GM12865 (cell line): ENCODE data around the gene SREK1IP1.

ENCODE experiments used
- DNase-seq: peaks from one replicate; pipeline ENCODE4 v3.0.0; 2010; ENCODE audit warnings: low read depth
- H3K4me3 ChIP-seq: 2 replicates; pipeline ENCODE4 v1.5.1; 2011; ENCODE audit warnings: mild to moderate bottlenecking, low read depth, low read length, control low read depth
- TF ChIP-seq, protein P1 (sequence below): IDR thresholded peaks from 2 replicates; pipeline ENCODE4 v1.5.1; 2011; ENCODE audit warnings: low read length, control low read depth, low read depth, inconsistent platforms; ENCODE audit not compliant: insufficient read depth; ENCODE audit errors: missing control alignments

SREK1IP1 gene

DNA sequence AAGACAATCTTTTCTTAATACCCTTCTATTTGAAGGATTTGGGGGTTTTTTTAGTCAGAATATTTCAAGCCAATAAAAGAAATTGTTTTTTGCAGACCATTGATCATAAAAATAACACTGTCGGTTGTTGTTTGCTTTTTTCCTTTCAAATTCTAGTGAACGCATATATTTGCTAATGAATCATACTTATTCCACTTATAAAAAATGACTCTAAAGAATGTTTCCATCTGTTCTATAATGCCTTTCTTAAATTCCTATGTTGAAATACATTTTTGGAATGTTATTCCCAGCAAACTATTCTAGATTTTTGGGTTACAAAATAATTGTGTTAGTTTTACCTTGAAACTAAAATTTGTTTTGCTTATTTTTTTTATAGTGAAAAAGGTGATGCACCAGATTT is 32.4 kb upstream of the SREK1IP1 start:
- TF ChIP-seq, protein P1, sequence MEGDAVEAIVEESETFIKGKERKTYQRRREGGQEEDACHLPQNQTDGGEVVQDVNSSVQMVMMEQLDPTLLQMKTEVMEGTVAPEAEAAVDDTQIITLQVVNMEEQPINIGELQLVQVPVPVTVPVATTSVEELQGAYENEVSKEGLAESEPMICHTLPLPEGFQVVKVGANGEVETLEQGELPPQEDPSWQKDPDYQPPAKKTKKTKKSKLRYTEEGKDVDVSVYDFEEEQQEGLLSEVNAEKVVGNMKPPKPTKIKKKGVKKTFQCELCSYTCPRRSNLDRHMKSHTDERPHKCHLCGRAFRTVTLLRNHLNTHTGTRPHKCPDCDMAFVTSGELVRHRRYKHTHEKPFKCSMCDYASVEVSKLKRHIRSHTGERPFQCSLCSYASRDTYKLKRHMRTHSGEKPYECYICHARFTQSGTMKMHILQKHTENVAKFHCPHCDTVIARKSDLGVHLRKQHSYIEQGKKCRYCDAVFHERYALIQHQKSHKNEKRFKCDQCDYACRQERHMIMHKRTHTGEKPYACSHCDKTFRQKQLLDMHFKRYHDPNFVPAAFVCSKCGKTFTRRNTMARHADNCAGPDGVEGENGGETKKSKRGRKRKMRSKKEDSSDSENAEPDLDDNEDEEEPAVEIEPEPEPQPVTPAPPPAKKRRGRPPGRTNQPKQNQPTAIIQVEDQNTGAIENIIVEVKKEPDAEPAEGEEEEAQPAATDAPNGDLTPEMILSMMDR: no peak
- DNase-seq: no peak

DNA sequence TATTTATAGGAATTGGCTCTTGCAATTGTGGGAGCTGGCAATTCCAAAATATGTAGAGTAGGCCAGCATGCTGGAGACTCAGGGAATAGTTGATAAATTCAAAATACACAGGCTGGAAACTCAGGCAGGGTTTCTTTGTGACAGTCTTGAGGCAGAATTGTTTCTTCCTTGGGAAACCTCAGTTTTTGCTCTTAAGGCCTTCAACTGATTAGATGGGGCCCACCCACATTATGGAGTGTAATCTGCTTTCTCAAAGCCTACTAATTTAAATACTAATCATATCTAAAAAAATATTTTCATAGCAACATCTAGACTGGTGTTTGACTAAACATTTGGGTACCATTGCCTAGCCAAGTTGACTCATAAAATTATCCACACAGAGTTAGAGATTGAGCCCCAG is 27.8 kb upstream of the SREK1IP1 start:
- TF ChIP-seq, protein P1: no peak
- no peak overlapping the region for H3K4me3 ChIP-seq
- no peak for DNase-seq

More for the DNA sequence above, 32.4 kb upstream of the SREK1IP1 start:
- H3K4me3 ChIP-seq: no peak overlapping the region

DNA sequence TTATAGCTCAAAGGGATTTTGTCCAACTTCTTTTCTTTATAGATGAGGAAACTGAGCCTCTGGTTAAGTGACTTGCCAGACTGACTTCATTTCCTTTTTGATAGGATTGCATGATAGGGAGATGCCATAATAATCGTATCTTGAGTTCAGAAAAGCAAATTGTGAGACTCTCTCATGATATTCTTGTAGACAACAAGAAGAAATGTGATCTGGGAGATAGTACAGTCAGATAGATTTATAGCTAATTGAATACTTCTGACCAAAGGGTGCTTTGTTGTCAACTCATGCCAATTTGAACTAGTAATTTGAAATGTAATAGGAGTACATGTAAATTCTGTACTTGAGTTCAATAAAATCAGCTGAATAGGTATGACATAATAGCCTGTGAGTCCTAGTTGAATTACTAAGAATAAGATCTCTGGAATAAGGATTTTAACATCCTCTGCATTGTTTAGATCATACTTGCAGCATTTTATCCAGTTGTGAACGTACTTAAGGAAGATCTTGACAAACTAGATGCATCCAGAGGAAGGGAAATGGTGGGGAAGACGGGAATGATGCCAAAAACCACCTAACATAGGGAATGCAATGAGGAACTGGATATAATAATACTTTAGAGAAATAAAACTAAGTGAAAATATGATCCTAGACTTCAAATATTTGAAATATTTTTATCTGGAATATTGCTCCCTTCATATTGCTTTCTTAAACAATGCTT is 25.7 kb upstream of the SREK1IP1 start:
- no peak for DNase-seq
- H3K4me3 ChIP-seq: no peak overlapping the region
- TF ChIP-seq, protein P1: no peak

GRCh38 chr5:64792469-64792868 is 24.0 kb upstream of the SREK1IP1 start:
- no peak overlapping the region for H3K4me3 ChIP-seq
- TF ChIP-seq, protein P1: no peak
- no peak for DNase-seq

- TF ChIP-seq, protein P1: no peak
- DNase-seq: no peak
Measured at GRCh38 chr5:64790210-64790609, 21.7 kb upstream of the SREK1IP1 start.

DNA sequence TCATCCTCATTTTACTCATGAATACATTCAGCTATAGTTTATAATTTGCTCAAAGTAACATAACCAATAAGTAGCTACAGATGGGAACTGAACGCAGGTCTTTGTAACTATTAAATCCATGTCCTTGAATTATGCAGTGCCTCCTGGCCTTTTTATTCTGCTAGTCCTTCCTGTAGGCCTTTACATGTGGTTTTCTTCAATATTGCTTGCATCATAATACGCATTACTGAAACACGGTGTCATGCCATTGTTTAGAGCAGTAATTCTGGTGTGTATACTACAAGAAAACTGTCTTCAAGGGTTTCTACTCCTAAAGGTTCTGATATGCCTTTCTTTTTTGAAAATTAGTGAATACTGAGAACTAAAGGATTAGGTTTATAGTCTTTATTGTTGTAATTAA is 21.0 kb upstream of the SREK1IP1 start:
- H3K4me3 ChIP-seq: no peak overlapping the region
- no peak for DNase-seq
- TF ChIP-seq, protein P1: no peak

More at GRCh38 chr5:64790210-64790609, 21.7 kb upstream of the SREK1IP1 start:
- no peak overlapping the region for H3K4me3 ChIP-seq

GRCh38 chr5:64788156-64788555 is 19.7 kb upstream of the SREK1IP1 start:
- no peak for DNase-seq
- H3K4me3 ChIP-seq: no peak overlapping the region
- TF ChIP-seq, protein P1: no peak
